Activated CD4-positive, CD25-positive, alpha-beta regulatory T cell treated with anti-CD3 and anti-CD28 coated beads, Interleukin-2, amount 50 U/mL, for 24 hours (primary cell): ENCODE data around the gene ADARB1.
A peak's percentile ranks its signal among the peaks of the same experiment; 100 is the strongest.

ENCODE experiments used
- ATAC-seq, 2 donors: fragments of 150-1000 bp; cut with Tn5 transposase; one replicate each; pipeline ENCODE4 v1.10.0; 2021; ENCODE audit warnings: mild to moderate bottlenecking in 1 of 2, moderate library complexity in 1 of 2

ADARB1 gene

DNA sequence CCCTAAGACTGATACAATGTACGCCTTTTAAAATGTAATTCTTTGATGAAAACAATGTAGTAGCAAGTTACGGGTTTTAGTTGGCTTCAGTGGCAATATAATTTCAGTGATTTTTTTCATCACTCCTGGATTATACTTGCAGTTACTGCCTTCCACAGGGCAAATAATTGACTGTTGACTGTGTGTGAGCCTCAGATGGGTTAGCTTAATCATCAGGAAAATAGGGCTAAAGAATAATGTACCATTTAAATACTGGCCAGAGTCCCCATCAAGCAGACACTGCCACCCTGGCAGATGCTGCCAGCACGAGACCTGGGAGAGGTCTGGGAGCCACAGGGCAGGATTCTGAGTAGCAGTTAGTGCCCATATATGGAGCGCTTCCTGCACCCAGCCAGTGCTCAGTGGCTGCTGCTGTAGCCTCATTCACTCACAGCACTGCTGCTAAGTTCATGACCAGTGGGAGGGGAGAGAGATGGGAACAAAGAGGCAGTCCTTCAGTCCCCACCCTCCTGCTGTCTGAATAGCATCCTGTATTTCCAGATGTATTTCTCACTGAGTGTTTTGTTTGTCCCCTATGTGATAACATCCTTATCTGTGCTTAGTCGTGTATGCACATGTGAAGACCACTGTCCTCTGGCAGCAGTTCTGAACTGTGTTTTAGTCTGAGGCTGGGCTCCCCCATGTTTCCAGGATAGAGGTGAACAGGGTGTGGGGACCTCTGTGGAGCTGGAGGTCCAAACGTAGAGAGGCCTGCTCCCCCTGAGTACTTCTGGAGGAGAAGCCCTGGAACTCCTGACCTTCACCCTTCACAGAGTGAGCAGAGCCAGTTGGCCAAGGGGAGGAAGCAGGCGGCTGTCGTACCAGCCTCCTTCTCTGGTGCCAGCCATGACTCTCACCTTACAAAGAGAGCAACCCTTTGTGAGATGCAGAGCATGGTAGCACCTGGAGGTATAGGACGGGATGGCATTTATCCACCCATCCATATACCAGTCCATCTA, 80.4 kb downstream of the ADARB1 start:
- ATAC-seq, result peak; percentile 31 to 36

GRCh38 chr21:45155910-45156309, 81.5 kb downstream of the ADARB1 start:
- no peak for ATAC-seq

GRCh38 chr21:45156459-45156858, 82.1 kb downstream of the ADARB1 start:
- no peak for ATAC-seq

- no peak for ATAC-seq
Measured at GRCh38 chr21:45157932-45158331, 83.6 kb downstream of the ADARB1 start.

DNA sequence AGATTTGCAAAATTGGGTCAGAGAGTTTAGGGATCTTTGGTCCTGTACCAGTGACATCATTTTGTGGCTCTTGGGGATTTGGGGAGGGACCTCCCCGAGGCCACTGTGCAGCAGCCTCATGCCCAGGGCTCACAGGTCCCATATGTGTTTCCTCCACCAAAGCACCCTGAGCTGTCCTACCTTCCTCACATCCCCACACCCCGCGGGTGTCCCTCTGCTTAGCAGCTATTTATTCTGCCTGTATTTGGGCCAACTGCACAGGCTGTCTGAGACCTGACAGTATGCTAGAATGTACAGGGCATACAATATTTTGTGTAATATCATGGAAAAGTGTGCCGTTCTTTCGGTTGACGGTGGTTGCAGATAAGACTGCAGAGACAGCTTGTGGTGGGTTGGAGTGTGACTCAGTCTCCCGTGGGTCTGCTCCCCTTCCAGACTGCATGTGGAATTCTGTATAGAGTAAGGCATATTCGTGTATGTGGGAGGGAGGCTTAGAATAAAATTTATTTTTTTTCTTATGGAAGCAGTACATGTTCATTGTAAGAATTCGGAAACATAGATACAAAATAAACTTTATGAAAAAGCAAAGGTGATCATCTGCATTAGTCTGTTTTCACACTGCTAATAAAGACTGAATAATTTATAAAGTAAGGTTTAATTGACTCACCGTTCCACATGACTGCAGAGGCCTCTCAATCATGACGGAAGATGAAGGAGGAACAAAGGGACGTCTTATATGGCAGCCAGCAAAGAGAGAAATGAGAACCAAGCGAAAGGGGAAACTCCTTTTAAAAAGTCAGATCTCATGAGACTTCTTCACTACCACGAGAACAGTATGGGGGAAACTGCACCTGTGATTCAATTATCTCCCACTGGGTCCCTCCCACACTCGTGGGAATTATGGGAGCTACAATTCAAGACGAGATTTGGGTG, 84.4 kb downstream of the ADARB1 start:
- ATAC-seq, result no peak

GRCh38 chr21:45160198-45160597, 85.8 kb downstream of the ADARB1 start:
- ATAC-seq, result no peak

GRCh38 chr21:45161038-45161945, 86.9 kb downstream of the ADARB1 start:
- no peak for ATAC-seq

DNA sequence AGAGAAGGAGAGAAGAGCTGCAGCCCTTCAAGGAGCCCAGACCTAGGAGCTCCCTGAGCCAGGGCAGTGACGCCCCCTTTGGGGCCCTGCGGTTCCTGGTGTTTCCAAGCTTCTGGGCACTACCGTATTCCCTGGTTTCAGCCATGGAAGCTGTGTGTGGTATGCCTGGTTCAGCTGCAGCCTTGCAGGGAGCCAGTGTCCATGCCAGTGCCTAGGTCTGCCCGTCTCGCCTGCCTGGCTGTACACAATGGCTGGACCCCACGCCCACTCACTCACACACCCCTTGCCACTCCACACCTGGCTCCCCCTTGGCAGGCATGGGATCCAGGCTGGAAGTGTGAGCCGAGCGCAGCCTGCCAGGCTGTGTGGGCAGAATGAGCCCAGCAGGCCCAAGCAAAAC, 87.7 kb downstream of the ADARB1 start:
- no peak for ATAC-seq

DNA sequence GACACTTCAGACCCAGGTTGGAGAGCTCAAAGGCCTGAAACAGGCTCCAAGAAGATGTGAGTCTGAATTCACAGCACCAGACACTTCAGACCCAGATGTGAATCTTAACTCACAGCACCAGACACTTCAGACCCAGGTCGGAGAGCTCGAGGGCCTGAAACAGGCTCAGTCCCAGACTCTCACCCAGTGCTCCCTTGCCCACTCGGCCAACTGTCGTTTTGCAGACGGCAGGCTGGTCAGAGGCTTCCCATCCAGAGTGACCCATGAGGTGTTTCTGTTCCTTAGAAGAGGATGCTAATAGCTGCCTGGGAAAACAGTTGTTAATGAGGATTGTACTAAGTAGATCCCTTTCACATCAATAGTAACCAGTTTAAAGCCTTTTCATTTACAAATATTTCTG, 88.4 kb downstream of the ADARB1 start:
- ATAC-seq, result no peak

- no peak for ATAC-seq
Measured at GRCh38 chr21:45163413-45164123, 89.2 kb downstream of the ADARB1 start.

DNA sequence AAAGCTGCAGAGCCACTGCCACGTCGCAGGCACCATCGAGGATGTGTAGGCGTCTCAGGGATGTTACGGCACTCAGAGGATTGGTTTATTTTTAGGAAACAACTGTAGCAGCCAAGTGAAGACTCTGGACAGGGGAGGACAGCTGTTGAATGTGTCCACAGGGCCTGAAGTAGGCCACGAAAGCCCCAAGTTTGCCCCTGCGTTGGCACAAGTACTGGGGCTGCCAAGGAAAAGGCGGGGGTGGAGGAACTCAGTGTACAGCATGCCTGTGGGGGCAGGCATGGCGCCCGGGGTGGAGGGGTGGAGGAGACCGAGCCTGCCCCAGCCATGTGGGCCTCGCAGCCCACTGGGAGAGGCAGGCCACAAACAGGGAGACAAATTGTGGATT, 89.7 kb downstream of the ADARB1 start:
- ATAC-seq, result no peak

GRCh38 chr21:45164838-45165237, 90.5 kb downstream of the ADARB1 start:
- ATAC-seq, result no peak

DNA sequence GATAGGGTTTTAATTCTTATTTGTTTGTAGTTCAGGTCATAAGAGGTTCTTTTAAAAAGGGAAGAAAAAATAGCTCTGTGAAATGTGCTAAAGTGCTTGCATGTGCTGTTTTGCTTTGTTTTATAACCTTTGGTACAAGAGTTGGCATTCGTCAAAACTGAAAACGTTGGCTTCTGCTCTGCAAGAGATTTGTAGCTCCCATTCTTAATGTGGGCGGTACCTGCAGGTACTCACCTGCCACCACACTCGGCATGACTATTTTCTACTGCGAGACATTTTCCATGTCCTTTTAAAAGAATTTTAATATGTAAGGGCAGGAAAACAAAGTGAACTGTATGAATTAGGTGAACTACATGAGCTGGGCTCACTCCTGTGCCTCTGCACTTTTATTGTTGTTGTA, 92.6 kb downstream of the ADARB1 start:
- no peak for ATAC-seq

DNA sequence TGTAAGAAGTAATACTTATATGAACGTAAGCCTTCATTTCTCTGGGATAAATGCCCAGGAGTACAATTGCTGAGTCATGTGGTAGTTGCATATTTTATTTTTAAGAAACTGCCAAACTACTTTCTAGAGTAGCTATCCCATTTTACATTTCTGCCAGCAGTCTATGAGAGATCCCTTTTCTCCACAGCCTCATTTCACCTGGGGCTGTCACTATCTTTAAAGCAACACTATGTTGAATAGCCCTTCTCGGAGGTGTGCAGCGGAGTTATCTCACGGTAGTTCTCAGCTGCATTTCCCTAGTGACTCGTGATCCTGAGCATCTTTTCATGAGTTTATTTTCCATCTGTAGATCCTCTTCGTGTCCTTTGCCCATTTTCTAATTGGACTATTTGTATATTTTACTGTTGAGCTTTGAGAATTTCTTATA, 93.4 kb downstream of the ADARB1 start:
- ATAC-seq, result no peak

DNA sequence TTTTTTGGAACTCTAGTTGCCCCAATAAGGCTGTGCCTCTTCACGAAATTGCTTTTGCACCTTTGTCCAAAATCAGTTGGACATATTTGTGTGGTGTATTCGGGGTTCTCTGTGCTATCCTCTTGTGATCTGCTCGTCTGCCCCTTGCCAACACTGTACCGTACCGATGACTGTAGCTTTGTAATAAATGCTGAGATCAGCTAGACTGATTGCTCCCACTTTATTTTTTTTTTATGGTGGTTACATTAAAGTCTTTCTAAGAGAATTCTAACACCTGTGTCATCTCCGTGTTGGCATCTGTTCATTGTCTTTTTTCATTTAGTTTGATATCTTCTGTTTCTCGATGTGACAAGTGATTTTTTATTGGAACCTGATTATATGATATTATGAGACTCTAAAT, 94.1 kb downstream of the ADARB1 start:
- ATAC-seq, result no peak

DNA sequence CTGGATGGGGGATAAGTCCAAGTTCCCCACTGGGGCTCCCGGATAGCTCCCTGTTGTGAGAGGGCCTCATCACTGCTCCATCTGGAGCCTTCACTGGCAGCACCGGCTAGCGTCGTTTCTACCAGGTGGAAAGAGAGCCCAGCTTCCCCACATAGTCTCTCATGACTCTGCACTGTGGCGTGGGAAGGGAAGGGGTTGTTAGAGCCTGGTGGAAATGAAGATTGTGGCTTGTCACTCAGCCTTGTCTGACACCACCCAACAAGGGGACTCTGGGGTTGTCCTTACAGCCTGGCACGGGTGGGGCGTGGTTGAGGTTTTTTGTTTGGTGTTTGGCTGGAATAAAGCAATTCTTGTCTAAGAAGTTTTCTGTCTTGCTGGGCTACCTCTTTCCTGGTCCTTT, 94.6 kb downstream of the ADARB1 start:
- ATAC-seq, result no peak

DNA sequence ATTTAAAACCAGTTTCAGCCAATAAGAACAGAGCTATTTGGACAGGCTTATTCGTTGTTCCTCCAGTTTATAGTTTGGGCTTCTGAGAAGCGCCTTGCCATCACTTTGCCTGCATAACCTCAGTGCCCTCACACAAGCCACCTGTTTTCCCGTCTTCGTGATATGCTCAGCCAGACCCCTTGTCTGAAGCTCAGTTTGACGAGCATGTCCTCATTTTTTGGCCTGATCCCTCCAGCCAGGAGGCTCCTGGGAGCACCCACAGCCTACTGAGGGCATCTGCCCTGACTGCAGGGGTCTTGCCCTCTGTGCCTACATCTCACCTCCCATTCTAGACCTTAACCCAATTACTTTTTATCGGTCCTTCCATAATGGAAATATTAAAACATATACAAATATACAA, 95.3 kb downstream of the ADARB1 start:
- no peak for ATAC-seq

GRCh38 chr21:45170987-45171386, 96.6 kb downstream of the ADARB1 start:
- no peak for ATAC-seq

DNA sequence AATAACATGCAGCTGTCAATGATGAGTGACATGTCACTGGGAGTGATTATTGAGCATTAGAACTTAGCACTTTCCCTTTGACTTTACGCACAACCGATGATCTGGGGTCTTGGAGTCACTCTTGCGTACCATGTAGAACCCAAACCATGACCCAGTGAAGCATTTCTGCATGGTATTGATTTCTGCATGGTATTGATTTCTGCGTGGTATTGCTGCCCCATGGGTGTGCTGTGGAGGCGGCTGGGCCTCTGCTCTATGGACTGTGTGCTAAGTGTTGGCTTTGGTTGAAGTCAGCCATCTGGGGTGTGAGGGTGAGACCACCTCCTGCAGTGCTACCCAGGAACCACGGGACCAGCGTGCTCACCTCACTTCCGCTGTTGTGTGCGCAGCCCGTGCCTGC, 98.0 kb downstream of the ADARB1 start:
- no peak for ATAC-seq

DNA sequence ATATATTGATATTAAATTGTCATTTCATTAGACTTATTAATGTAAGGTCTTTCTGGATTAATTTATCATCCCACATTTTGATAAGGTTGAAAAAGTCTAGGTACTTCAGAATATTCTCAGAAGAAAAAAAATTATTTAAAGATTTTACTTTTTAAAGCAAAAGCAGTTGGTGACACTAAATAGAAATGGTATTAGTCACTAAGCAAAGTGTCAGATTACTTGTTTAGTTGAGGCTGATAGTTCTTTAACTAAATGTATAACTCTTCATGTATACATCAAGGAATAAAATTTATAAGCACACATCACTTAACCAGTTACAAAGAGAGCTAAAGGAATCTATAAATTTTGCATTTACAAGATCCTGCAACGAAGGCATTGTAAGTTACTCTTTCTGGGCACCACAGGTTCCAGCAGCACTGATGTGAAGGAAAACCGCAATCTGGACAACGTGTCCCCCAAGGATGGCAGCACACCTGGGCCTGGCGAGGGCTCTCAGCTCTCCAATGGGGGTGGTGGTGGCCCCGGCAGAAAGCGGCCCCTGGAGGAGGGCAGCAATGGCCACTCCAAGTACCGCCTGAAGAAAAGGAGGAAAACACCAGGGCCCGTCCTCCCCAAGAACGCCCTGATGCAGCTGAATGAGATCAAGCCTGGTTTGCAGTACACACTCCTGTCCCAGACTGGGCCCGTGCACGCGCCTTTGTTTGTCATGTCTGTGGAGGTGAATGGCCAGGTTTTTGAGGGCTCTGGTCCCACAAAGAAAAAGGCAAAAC, 101.1 kb downstream of the ADARB1 start:
- ATAC-seq, result no peak

GRCh38 chr21:45176141-45176540, 101.8 kb downstream of the ADARB1 start:
- no peak for ATAC-seq
